Stimulated activated CD4-positive, alpha-beta T cell treated with anti-CD3 and anti-CD28 coated beads, Interleukin-4, amount 100 ng/mL, for 24 hours (primary cell): ENCODE results near the gene SORBS2.
"Not testable (repeated sequence)": the region's sequence is repeated elsewhere in the genome, so short reads cannot be mapped to it uniquely, and the experiment has no call there.

ENCODE experiments used
- DNase-seq: peaks from one replicate; pipeline ENCODE4 v3.0.0-alpha.2; 2020

Gene SORBS2

DNA sequence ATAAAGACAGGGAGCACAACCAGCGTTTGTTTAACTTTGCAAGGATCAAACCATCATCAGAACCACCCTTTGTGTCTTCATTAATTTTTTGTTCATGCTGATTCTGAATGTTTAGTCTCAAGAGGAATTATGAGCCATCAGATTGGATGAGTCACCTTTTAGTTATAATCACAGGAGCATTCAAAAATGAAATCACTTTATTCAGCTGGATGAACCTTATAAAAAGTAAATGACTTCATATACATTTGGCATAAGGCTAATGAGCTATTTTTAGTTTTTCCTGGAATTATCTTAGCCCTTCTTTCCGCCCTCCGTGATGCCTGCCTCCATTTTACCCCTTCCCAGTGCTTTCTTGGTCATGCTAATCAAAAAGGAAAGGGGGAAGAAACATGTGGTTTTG is 103.6 kb downstream of the SORBS2 start:
- no peak for DNase-seq

DNA sequence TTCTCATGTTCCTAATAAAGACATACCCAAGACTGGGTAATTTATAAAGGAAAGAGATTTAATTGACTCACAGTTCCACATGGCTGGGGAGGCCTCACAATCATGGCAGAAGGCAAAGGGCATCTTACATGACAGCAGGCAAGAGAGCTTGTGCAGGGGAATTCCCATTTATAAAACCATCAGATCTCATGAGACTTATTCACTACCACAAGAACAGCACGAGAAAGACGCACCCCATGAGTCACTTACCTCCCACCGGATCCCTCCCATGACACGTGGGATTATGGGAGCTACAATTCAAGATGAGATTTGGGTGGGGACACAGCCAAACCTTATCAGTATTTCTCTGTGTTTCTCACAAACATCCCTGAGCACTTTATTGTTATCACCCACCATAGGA is 104.4 kb downstream of the SORBS2 start:
- not testable (repeated sequence) for DNase-seq

DNA sequence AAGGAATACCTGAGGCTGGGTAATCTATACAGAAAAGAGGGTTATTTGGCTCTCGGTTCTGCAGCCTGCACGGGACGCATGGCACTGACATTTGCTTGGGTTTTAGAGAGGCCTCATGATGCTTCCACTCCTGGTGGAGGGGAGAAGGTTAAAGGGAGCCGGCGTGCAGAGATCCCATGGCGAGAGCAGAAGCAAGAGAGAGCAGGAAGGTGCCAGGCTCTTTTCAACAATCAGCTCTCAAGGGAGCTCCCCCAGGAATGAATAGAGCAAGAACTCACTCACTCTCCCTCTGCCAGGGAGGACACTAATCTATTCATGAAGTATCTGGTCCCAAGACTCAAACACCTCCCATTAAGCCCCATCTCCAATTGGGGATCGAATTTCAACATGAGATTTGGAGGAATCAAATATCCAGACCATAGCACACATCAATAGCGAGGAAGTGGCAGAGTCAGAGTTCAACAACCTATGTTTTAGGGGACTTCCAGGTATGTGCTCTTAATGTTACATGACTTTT is 109.8 kb downstream of the SORBS2 start:
- DNase-seq: no peak

DNA sequence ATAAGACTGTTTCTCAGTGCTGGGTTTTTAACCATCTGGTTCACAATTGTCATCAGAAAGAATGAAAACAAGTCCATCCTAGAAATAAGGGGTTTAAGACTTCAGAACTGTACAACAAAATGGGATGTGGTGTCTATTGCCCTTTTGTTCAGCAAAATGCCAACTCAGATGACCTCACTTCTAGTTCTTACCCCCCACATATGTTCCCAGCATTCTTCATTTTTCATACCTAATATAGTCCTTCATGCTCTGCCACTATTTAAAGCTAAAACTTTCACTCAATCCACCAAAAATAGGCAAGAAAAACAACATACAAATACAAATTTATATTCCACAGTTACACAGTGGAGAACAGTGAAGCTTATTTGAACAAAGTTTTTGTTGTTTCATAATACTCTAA is 111.4 kb downstream of the SORBS2 start:
- DNase-seq: no peak

DNA sequence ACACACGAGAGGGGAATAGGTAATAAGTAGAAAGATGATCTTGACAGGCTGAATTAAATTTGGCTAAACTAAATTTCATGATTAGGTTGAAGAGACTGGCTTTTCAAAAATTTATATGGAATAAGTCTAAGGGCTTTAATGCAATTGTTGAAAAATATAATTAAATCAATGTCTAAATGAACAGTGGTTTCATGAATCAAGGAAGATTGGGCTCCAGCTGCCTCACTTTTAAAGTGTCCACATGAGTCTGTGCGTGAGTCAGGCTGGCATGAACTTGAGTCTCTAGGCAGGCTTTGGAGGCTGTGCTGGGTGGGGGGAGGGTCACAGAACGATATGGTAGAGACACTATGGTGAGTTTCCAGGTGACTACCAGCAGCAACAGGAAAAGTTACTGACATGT is 111.9 kb downstream of the SORBS2 start:
- no peak for DNase-seq

DNA sequence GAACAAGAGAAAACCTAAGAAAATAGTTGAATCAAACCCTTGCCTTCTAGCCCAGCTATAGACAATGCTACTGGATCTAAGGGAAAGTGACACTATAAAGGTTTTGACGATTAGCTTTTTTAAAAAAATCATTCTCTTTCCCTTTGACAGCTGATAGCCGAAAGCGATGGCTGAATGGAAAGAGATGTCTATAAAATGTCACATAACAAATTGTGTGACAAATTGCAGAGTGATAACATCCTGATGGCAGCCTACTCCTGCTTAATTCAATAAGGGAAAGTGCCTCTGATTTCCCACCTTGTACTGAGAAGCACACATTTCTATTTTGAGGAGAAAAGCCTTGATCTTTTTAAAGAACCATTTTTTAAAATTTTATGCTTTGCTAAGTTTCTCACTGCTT is 114.5 kb downstream of the SORBS2 start:
- DNase-seq: no peak

DNA sequence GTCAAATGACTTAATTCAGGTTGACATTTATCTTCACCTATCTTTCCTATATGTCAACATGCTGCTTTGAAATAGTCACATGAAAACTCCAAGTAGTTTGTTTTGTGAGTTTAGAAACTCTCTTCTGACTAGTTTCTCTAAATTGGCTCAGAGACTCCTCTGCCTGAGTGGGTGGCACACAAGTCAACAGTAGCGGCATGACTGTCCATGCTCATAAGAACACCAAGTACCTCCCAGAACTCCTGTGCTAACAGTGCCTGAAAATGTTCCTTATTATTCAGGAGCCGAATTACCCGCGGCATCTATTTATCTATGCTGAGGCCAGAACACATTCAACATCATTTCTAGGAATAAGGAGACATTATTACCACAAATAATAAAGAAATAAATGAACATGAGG is 116.3 kb downstream of the SORBS2 start:
- no peak for DNase-seq

DNA sequence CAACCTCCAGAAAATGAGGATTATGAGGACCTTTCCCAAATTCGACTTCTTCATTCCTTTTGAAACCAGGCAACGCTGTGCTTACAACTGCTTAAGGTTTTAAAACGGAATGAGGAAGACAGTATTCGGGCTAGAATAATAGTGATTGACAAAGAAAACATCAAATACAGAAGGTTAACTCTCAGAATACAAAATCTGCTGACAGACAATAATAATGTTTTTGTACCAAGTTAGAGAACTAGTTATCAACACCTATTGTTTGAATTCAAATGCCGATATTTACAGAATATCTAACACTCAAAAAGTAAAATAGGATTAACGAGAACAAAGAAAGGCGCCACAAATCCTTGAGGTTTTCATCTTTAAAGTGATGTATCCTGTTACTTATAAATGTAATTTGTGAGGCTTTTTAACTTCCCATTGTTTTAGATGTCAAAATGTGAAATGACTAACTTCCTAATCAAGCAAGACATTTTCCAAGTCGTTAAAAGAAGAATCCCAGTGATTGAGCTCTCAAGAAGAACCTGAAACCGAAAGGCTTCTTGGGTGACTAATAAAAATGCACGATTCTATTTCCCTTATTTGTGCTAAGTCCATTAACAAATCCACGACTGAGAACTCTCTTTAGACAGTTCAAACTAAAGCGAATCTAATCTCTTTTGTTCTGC is 118.3 kb downstream of the SORBS2 start:
- DNase-seq: no peak

DNA sequence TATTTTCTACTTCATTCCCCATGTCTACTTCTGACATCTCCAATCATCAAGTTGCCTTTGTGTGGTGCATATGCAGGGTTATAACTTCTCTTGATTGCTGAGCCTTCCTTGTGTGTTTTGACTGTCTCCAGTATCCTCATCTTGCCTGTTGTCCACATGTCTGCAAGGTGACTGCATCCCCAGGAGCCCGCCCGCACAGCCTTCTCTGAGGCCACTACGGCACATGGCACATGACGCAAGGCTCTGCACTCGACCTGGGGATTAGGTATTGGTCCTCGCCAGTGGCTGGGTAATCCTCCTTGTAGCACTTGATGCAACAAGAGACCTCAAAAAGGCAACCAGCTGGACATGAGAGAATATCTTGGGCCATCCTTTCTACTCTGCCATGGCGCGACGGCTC is 122.6 kb downstream of the SORBS2 start:
- DNase-seq: no peak

DNA sequence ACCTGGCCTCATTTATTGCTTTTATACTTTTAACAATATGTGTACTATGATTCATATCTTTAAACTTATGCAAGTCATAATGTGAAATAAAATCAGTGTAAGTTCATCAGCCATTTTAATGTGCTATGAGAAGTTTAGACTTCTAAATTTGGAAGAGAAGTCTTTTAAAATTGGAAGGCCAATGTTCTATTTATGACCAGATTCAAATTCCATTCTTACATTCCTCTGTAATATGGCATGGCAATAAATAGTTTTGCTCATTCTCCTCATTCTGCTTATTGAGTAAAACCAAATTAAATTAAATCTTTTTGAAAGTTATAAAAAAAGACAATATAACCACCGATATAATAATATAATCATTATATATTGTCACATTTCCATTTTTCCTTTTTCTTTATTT is 126.2 kb downstream of the SORBS2 start:
- no peak for DNase-seq

DNA sequence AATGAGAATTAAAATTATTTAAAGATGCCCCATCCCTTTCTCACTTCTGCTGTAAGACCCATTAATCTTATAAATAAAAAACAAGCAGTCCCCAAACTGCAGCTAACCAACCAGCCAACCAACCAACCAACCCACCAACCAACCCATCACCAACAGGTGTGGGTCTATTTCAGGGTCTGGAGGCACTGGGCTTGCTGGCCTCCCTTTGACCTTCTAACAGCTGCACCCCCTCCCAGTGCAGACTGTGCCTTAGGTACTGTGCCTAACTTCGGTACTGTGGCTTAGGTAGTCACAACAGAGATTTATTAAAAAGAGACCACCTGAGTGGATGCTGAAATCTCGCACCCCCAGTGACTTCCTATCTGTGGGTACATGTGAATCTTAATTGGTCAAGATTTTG is 128.1 kb downstream of the SORBS2 start:
- no peak for DNase-seq

DNA sequence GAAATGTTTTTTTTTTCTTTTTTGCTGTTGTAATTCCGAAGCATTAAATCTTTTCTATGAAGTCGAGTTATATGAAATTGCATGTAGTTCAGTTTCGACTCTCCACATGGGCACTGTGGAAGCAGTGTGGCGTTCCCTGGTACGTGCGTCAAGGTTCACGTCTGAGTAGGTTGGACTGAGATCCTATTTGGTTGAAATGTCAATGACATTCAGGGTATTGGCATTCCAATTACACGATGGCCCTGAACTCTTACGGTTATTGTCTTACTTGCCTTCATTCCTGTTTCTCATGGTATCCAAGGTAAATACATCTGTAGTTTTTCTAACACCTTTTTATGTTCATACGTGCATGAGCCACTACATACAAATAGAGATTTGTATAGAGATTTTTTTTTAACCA is 128.8 kb downstream of the SORBS2 start:
- no peak for DNase-seq

DNA sequence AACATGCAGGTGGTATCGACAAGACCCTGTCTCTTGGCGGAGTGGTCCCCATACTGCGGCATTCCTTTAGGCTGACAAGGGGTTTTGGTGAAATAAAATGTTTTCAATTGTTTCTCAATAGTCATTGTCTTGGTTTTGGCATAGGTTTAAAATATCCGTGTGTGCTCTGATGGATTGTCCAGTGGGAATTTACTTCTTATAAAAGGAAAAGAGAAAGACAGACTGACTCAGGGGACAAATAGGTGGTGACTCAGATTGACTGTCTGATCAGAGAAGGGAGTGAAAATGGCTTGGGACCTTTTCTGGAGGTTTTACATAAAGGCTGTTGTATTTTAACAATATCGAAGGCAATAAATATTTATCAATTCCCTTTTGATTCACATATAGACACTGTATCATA is 129.8 kb downstream of the SORBS2 start:
- DNase-seq: no peak

DNA sequence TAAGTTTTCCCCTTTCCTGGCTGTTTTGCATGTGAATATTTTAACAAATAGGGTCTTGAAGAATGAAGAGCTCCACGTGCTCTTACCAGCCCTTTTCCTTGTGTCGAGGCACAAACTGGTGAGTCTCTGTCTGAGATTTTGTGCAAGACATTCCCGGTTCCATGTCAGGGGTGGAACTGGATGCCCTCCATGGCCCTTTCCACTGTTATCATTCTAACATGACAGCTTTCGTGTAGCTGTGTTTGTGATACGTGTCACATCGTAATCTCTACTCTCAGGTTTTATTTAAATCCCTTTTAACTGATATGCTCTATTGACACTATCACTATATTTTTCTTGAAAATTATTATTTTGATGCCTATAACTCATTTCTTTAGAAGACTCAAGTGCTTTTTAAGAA is 130.4 kb downstream of the SORBS2 start:
- no peak for DNase-seq

DNA sequence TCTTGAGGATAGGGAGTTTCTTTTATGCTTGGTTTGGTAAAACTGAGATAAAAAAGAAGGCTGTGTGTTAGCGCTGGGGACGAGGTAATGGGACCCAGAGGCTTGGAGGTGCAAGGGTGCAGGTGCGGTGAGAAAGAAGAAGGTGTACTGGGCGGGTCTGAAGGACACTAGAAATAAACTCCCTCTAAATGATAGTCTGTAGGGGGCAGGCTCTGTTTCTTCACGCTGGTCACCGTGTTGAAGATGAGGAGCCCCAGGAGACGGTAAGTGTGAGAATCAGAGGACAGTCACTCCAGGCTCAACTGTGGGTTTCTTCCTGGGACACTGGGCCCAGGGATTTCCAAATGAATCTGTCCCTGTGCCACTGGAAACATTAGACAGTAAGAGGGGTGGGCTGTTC is 131.4 kb downstream of the SORBS2 start:
- DNase-seq: no peak

DNA sequence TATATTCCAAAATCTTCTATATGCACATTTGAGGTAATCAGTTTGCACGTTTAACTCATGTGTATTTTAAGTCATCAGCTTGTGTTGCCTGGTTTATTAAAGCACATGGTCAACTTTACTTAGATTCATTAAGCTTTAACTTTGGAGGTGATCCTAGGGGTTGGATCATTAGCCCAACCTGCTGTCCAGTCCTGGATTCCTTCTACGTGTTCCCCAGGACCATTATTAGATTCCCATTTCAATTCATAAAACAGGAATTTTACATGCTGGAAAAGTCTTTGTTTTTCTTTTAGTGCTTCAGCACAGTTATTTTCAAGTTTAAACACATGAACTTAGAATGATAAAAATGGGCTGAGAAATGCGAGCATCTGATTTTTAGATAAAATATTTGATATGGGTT is 132.5 kb downstream of the SORBS2 start:
- no peak for DNase-seq

DNA sequence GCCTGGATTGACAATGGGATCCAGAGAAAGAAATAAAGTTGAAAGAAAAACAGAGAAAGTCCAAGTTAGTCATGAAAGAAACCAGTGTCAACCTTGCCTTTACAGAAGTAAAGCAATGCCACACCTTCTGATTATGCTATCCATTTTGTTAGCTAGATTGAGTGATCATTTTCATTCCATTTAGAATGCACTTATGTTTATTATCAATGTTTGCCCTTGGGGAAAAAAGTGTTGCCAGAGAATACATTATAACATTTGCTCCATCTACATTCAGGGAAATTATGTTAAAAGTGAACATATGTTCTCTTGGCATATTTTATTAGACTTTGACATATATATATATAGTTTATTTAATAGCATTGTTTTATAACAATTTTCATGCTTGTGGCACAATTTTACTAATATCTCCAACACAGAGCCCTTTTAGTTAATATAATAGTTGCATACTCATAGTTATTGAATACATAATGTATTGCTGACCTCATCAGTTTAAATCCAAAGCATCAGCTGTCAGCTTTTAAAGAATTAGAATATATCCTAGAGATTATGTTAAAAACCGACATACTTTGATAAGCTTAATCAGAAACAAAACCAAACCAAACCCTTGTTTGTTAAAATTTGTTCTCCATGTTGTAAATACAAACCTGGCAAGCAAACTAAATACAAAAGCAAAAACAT is 134.2 kb downstream of the SORBS2 start:
- no peak for DNase-seq

DNA sequence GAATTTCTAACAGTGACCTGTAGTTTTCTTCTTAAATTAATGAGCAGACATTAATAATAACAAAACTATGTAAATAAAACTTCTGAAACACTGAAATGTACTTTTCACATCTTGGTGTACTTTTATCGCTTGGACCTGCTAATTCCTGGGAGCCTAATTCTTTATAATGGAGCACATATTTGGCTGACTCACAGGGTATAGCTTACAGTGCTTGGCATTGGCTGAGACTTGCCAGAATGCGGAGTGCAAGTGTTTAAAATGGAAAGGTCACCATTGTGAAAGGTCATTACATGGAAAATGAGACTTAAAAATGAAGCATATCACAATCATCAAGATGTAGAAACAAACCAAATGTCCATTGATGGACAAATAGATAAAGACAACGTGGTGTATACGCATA is 139.4 kb downstream of the SORBS2 start:
- DNase-seq: no peak

DNA sequence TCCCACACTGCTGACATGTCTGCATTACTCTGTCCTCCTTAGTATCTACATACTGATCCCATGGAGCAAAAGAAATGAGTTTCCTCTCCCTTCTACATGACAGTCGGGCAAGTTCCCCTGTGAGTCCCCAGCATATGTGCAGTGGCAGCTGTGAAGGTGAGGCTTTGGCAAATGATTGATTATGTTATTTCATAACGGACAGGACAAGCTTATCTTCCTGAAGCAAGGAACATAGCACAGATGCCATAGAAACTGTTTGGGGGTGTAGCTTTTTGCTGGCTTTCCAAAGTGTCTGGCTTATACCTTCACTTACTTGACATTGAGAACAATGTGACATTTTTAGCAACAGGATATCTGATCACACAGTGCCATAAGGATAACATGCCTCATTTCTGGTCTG is 139.8 kb downstream of the SORBS2 start:
- no peak for DNase-seq

DNA sequence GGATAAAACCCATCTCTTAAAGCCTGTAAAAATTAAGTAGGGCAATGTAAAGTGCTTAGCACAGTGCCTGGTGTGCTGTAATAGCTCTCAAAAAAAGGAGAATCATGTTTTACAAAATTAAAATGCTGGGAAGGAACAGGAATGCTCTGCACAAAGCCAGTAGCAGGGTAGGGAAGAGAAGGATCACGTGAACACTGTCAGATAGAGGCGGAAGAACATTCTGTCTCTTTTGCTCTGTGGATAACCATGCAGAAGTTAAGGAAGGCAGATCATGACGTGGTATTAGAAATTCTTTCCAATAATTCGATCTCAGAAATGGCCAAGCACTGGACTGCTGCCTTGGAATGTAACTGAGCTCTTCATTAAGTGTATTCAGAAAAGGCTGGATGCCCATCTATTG is 140.5 kb downstream of the SORBS2 start:
- no peak for DNase-seq

DNA sequence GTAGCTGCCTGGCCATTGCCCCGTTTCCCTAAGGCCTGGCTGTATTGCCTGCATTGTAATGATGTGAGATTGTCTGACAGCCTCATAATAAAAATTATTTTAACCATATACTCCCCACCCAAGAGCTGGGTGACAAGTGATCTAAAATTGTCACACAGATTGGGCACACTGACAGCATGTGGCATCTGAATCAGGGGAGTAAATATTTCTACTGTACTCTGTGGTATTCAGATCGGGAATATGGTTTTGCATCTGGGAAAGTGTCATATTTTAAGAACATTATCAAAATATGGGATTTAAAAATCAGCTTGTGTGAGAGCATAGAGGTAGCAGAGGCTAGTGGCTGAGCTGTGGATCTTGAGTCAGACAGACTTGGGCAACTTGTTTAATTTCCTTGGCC is 140.9 kb downstream of the SORBS2 start:
- no peak for DNase-seq

DNA sequence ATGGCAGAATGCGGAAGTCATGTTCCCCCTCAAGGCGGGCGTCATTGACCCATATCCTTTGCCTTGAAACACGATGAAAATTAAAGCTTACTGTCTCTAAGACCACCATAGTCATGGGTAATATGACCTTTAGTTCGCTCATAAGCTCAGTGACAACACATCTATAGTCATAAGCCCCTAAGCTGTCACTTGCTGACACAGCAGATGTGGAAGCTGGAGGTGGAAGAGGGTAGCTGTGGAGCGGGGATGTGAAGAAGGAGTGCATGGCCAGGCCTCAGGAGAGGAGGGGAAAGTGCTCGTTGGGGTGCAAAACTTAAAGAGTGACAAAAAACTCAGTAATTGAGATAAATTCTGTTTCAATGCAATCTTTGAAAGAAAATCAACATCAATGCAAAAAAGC is 142.7 kb downstream of the SORBS2 start:
- no peak for DNase-seq

DNA sequence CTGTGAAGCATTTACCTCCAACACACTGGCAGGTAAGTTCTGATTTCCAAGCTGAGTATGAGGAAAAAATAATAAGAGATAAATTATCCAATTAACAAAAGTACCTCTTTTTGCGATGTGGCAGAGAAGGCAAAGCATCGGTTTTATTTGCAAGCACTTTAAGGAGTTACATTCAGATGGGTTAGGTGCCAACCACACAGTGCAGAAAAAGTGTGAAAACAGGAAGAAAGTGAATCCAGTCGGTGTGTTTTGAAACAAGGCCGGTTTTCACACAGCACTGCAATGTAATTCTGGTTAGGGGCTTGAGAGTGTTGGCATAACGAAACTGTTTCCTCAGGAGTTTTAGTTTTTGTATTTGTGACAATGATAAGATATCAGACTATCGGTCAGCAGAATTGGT is 145.8 kb downstream of the SORBS2 start:
- DNase-seq: no peak

DNA sequence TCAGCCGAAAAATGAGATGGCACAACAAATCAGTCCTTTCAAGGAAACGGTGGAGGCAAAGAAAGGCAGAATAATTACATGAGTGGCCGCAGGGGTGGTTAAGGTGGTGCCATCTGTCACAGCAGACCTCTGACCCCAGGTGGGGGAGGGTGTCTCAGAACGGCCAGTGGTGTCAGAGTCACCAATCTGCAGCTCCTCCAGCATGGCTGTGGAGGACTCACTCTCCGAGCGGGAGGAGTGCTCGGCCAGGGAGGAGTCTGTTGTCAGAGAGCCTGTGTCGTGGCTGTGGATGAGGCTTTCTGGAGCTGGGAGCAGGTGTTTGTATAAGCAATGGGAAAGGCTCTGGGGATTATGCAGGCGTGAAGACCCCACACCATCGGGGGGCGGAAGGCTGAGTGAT is 146.3 kb downstream of the SORBS2 start:
- DNase-seq: no peak

DNA sequence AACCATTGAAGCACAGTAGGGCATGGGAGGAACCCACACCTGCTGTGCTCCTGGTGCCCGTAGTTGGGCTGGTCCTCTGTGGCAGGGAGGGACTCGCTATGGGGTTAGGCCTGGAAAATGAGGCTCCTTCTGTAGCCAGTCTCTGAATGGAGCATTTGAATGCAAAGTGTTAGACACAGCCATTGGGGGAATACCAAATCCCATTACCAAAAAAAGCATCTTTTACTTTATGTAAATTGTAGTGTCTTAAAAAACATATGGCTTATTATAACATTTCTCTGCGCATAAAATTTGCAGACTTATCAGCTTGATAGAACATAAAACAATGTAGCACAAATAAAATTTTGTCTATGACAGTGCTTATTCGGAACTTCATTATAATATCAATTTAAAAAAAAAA is 147.5 kb downstream of the SORBS2 start:
- no peak for DNase-seq
